ENCODE measurements around the gene MSI2.

Gene MSI2

GRCh38 chr17:57535249-57535966 is 279.1 kb downstream of the MSI2 start:
- Histone ChIP-seq H3K9ac (ENCODE audit: low read length) (no peak overlapping the region), H3K9me2 (ENCODE audit: low read depth, low read length) (no peaks in the 10 kb centered on the region), H3K4me1 (ENCODE audit: insufficient read depth, low read length, severe bottlenecking) (peaks cover 82% of the 10 kb centered on the region), H3K4me3 (ENCODE audit: low read depth, low read length, poor library complexity, severe bottlenecking) (no peak overlapping the region), H3K79me2 (ENCODE audit: insufficient read depth, low read length) (no peaks in the 10 kb centered on the region), H4K20me1 (ENCODE audit: insufficient read depth, low read length) (no peaks in the 10 kb centered on the region), H2AFZ (ENCODE audit: low read length) (no peak overlapping the region), H3K36me3 (ENCODE audit: insufficient read depth, low read length) (peaks cover 59% of the 10 kb centered on the region; the same call in 1 of the 2 replicates), H3K9me3 (ENCODE audit: low read length) (no peaks in the 10 kb centered on the region), H3K27ac (ENCODE audit: low read depth, low read length, poor library complexity, severe bottlenecking) (peak overlapping the region; percentile 99), H3K4me2 (ENCODE audit: low read length) (no peak overlapping the region), H3F3A (ENCODE audit: insufficient read depth, low read length) (no peaks in the 10 kb centered on the region), H3K27me3 (ENCODE audit: insufficient read depth, low read length) (no peaks in the 10 kb centered on the region)
- TF ChIP-seq CTCF (IDR thresholded peaks at IDR 0.05; ENCODE audit: low read length) = no peak
- TF ChIP-seq EZH2 (IDR thresholded peaks at IDR 0.05; ENCODE audit: borderline replicate concordance, low read length) = no peak

GRCh38 chr17:57536289-57536688 is 280.0 kb downstream of the MSI2 start:
- no peaks in the 10 kb centered on the region for H3K79me2 ChIP-seq (ENCODE audit: insufficient read depth, low read length)
- peaks cover 50% of the 10 kb centered on the region; the same call in 1 of the 2 replicates for H3K36me3 ChIP-seq (ENCODE audit: insufficient read depth, low read length)
- no peaks in the 10 kb centered on the region for H3F3A ChIP-seq (ENCODE audit: insufficient read depth, low read length)
- peaks cover 82% of the 10 kb centered on the region for H3K4me1 ChIP-seq (ENCODE audit: insufficient read depth, low read length, severe bottlenecking)
- no peaks in the 10 kb centered on the region for H4K20me1 ChIP-seq (ENCODE audit: insufficient read depth, low read length)
- H3K4me3 ChIP-seq (ENCODE audit: low read depth, low read length, poor library complexity, severe bottlenecking) = no peak overlapping the region
- H2AFZ ChIP-seq (ENCODE audit: low read length) = no peak overlapping the region
- TF ChIP-seq CTCF (IDR thresholded peaks at IDR 0.05; ENCODE audit: low read length) (no peak), EZH2 (IDR thresholded peaks at IDR 0.05; ENCODE audit: borderline replicate concordance, low read length) (no peak)
- no peak overlapping the region for H3K9ac ChIP-seq (ENCODE audit: low read length)
- H3K4me2 ChIP-seq (ENCODE audit: low read length) = no peak overlapping the region
- H3K27ac ChIP-seq (ENCODE audit: low read depth, low read length, poor library complexity, severe bottlenecking) = peak overlapping the region; percentile 99
- H3K27me3 ChIP-seq (ENCODE audit: insufficient read depth, low read length) = no peaks in the 10 kb centered on the region
- H3K9me3 ChIP-seq (ENCODE audit: low read length) = no peaks in the 10 kb centered on the region
- no peaks in the 10 kb centered on the region for H3K9me2 ChIP-seq (ENCODE audit: low read depth, low read length)

GRCh38 chr17:57536789-57537523 is 280.6 kb downstream of the MSI2 start:
- Histone ChIP-seq H3K4me1 (ENCODE audit: insufficient read depth, low read length, severe bottlenecking) (peaks cover 82% of the 10 kb centered on the region), H3K9ac (ENCODE audit: low read length) (no peak overlapping the region; the same call in 1 of the 2 replicates), H3K4me2 (ENCODE audit: low read length) (peak overlapping the region; percentile 41; the same call in 1 of the 2 replicates)

More at GRCh38 chr17:57536789-57537523, 280.6 kb downstream of the MSI2 start:
- no peaks in the 10 kb centered on the region for H3K9me3 ChIP-seq (ENCODE audit: low read length)
- H3K36me3 ChIP-seq (ENCODE audit: insufficient read depth, low read length) = peaks cover 49% of the 10 kb centered on the region; the same call in 1 of the 2 replicates
- no peaks in the 10 kb centered on the region for H3K79me2 ChIP-seq (ENCODE audit: insufficient read depth, low read length)
- no peaks in the 10 kb centered on the region for H3K9me2 ChIP-seq (ENCODE audit: low read depth, low read length)
- H3F3A ChIP-seq (ENCODE audit: insufficient read depth, low read length) = no peaks in the 10 kb centered on the region
- H3K4me3 ChIP-seq (ENCODE audit: low read depth, low read length, poor library complexity, severe bottlenecking) = no peak overlapping the region
- H4K20me1 ChIP-seq (ENCODE audit: insufficient read depth, low read length) = no peaks in the 10 kb centered on the region
- TF ChIP-seq EZH2 (IDR thresholded peaks at IDR 0.05; ENCODE audit: borderline replicate concordance, low read length) = no peak
- no peak for TF ChIP-seq CTCF (IDR thresholded peaks at IDR 0.05; ENCODE audit: low read length)
- peak overlapping the region; percentile 99 for H3K27ac ChIP-seq (ENCODE audit: low read depth, low read length, poor library complexity, severe bottlenecking)
- H2AFZ ChIP-seq (ENCODE audit: low read length) = no peak overlapping the region
- H3K27me3 ChIP-seq (ENCODE audit: insufficient read depth, low read length) = no peaks in the 10 kb centered on the region
